ENCODE results near the gene NOX5.

Gene NOX5

GRCh38 chr15:69096626-69097025 lies 82.1 kb downstream of the NOX5 start:
- 100% methylated on average over 1 of the region's 2 CpGs for WGBS
- Histone ChIP-seq H3K4me2 (ENCODE audit: low read length, poor library complexity, severe bottlenecking) (no peak overlapping the region), H3K18ac (ENCODE audit: low read depth in 1 of 2, low read length in 2 of 2) (no peak overlapping the region), H4K91ac (ENCODE audit: low read length) (no peak overlapping the region), H4K8ac (ENCODE audit: low read length) (no peak overlapping the region), H2BK5ac (ENCODE audit: low read depth, low read length, poor library complexity, severe bottlenecking) (no peak overlapping the region), H3K4me3 (ENCODE audit: insufficient read depth in 1 of 2, low read depth in 1 of 2, low read length in 2 of 2) (no peak overlapping the region), H2BK120ac (ENCODE audit: low read depth, low read length) (no peak overlapping the region), H3K9ac (ENCODE audit: low read length) (no peak overlapping the region), H3K79me1 (replicated peaks; ENCODE audit: low read length, poor library complexity, severe bottlenecking) (no peaks in the 10 kb centered on the region), H3K4me1 (ENCODE audit: control insufficient read depth, insufficient read depth, low read depth, low read length) (peaks cover 5% of the 10 kb centered on the region), H3K23ac (ENCODE audit: low read length in 2 of 2) (no peak overlapping the region), H3K4ac (ENCODE audit: low read depth in 1 of 2, low read length in 2 of 2) (no peak overlapping the region), H3K14ac (ENCODE audit: low read length in 2 of 2) (no peak overlapping the region), H2AK5ac (ENCODE audit: low read length, severe bottlenecking) (no peak overlapping the region), H2BK12ac (ENCODE audit: low read length in 2 of 2) (no peak overlapping the region), H2BK15ac (ENCODE audit: low read depth, poor library complexity, severe bottlenecking) (no peak overlapping the region), H2AFZ (ENCODE audit: low read depth, low read length) (no peak overlapping the region), H3K27me3 (ENCODE audit: control insufficient read depth in 1 of 2, insufficient read depth in 1 of 2, low read length in 2 of 2) (peaks cover 27 to 42% of the 10 kb centered on the region in 2 experiments), H3K36me3 (ENCODE audit: control insufficient read depth in 1 of 2, insufficient read depth in 2 of 2, low read depth in 1 of 2, low read length in 2 of 2) (no peaks in the 10 kb centered on the region), H3K27ac (ENCODE audit: low read length, poor library complexity, severe bottlenecking) (no peak overlapping the region), H3K9me3 (ENCODE audit: control insufficient read depth, low read length) (no peaks in the 10 kb centered on the region)
- no peak for DNase-seq

- Histone ChIP-seq H2BK15ac (ENCODE audit: low read depth, poor library complexity, severe bottlenecking) (no peak overlapping the region), H3K18ac (ENCODE audit: low read depth in 1 of 2, low read length in 2 of 2) (no peak overlapping the region), H2BK120ac (ENCODE audit: low read depth, low read length) (no peak overlapping the region), H3K27me3 (ENCODE audit: control insufficient read depth in 1 of 2, insufficient read depth in 1 of 2, low read length in 2 of 2) (peaks cover 37 to 56% of the 10 kb centered on the region in 2 experiments), H3K9ac (ENCODE audit: low read length) (no peak overlapping the region), H3K36me3 (ENCODE audit: control insufficient read depth in 1 of 2, insufficient read depth in 2 of 2, low read depth in 1 of 2, low read length in 2 of 2) (no peaks in the 10 kb centered on the region), H2AFZ (ENCODE audit: low read depth, low read length) (no peak overlapping the region), H3K4me1 (ENCODE audit: control insufficient read depth, insufficient read depth, low read depth, low read length) (peaks cover 2% of the 10 kb centered on the region), H3K4me3 (ENCODE audit: insufficient read depth in 1 of 2, low read depth in 1 of 2, low read length in 2 of 2) (no peak overlapping the region), H3K27ac (ENCODE audit: low read length, poor library complexity, severe bottlenecking) (no peak overlapping the region), H3K14ac (ENCODE audit: low read length in 2 of 2) (no peak overlapping the region), H2BK5ac (ENCODE audit: low read depth, low read length, poor library complexity, severe bottlenecking) (no peak overlapping the region), H2BK12ac (ENCODE audit: low read length in 2 of 2) (no peak overlapping the region), H2AK5ac (ENCODE audit: low read length, severe bottlenecking) (no peak overlapping the region), H4K8ac (ENCODE audit: low read length) (no peak overlapping the region), H4K91ac (ENCODE audit: low read length) (no peak overlapping the region), H3K4ac (ENCODE audit: low read depth in 1 of 2, low read length in 2 of 2) (no peak overlapping the region), H3K23ac (ENCODE audit: low read length in 2 of 2) (no peak overlapping the region), H3K4me2 (ENCODE audit: low read length, poor library complexity, severe bottlenecking) (no peak overlapping the region), H3K9me3 (ENCODE audit: control insufficient read depth, low read length) (no peaks in the 10 kb centered on the region), H3K79me1 (replicated peaks; ENCODE audit: low read length, poor library complexity, severe bottlenecking) (no peaks in the 10 kb centered on the region)
- 68% methylated on average over 5 of the region's 7 CpGs for WGBS
- no peak for DNase-seq
Observed at GRCh38 chr15:69098771-69099170, 84.3 kb downstream of the NOX5 start.

- no peak overlapping the region for H4K91ac ChIP-seq (ENCODE audit: low read length)
- peaks cover 2% of the 10 kb centered on the region for H3K4me1 ChIP-seq (ENCODE audit: control insufficient read depth, insufficient read depth, low read depth, low read length)
- H3K18ac ChIP-seq (ENCODE audit: low read depth in 1 of 2, low read length in 2 of 2): no peak overlapping the region
- no peak overlapping the region for H3K27ac ChIP-seq (ENCODE audit: low read length, poor library complexity, severe bottlenecking)
- H3K9me3 ChIP-seq (ENCODE audit: control insufficient read depth, low read length): no peaks in the 10 kb centered on the region
- peaks cover 44 to 63% of the 10 kb centered on the region in 2 experiments for H3K27me3 ChIP-seq (ENCODE audit: control insufficient read depth in 1 of 2, insufficient read depth in 1 of 2, low read length in 2 of 2)
- DNase-seq: no peak
- no peak overlapping the region for H3K4ac ChIP-seq (ENCODE audit: low read depth in 1 of 2, low read length in 2 of 2)
- no peak overlapping the region for H2AK5ac ChIP-seq (ENCODE audit: low read length, severe bottlenecking)
- H2BK120ac ChIP-seq (ENCODE audit: low read depth, low read length): no peak overlapping the region
- no peak overlapping the region for H3K23ac ChIP-seq (ENCODE audit: low read length in 2 of 2)
- no peak overlapping the region for H3K4me3 ChIP-seq (ENCODE audit: insufficient read depth in 1 of 2, low read depth in 1 of 2, low read length in 2 of 2)
- H3K4me2 ChIP-seq (ENCODE audit: low read length, poor library complexity, severe bottlenecking): no peak overlapping the region
- H3K9ac ChIP-seq (ENCODE audit: low read length): no peak overlapping the region
- no peaks in the 10 kb centered on the region for H3K36me3 ChIP-seq (ENCODE audit: control insufficient read depth in 1 of 2, insufficient read depth in 2 of 2, low read depth in 1 of 2, low read length in 2 of 2)
- H2BK15ac ChIP-seq (ENCODE audit: low read depth, poor library complexity, severe bottlenecking): no peak overlapping the region
- H3K79me1 ChIP-seq (replicated peaks; ENCODE audit: low read length, poor library complexity, severe bottlenecking): no peaks in the 10 kb centered on the region
- H2AFZ ChIP-seq (ENCODE audit: low read depth, low read length): no peak overlapping the region
- 80% methylated on average over 5 of the region's 5 CpGs for WGBS
- no peak overlapping the region for H2BK5ac ChIP-seq (ENCODE audit: low read depth, low read length, poor library complexity, severe bottlenecking)
- H2BK12ac ChIP-seq (ENCODE audit: low read length in 2 of 2): no peak overlapping the region
- H4K8ac ChIP-seq (ENCODE audit: low read length): no peak overlapping the region
- H3K14ac ChIP-seq (ENCODE audit: low read length in 2 of 2): no peak overlapping the region
Observed at GRCh38 chr15:69099941-69100340, 85.4 kb downstream of the NOX5 start.

GRCh38 chr15:69100821-69101220 lies 86.3 kb downstream of the NOX5 start:
- Histone ChIP-seq H4K91ac (ENCODE audit: low read length) (no peak overlapping the region), H2BK5ac (ENCODE audit: low read depth, low read length, poor library complexity, severe bottlenecking) (no peak overlapping the region), H3K36me3 (ENCODE audit: control insufficient read depth in 1 of 2, insufficient read depth in 2 of 2, low read depth in 1 of 2, low read length in 2 of 2) (no peaks in the 10 kb centered on the region), H3K79me1 (replicated peaks; ENCODE audit: low read length, poor library complexity, severe bottlenecking) (no peaks in the 10 kb centered on the region), H3K4me1 (ENCODE audit: control insufficient read depth, insufficient read depth, low read depth, low read length) (peaks cover 2% of the 10 kb centered on the region), H3K27ac (ENCODE audit: low read length, poor library complexity, severe bottlenecking) (no peak overlapping the region), H2BK120ac (ENCODE audit: low read depth, low read length) (no peak overlapping the region), H3K4ac (ENCODE audit: low read depth in 1 of 2, low read length in 2 of 2) (no peak overlapping the region), H3K9ac (ENCODE audit: low read length) (no peak overlapping the region), H3K14ac (ENCODE audit: low read length in 2 of 2) (no peak overlapping the region), H3K27me3 (ENCODE audit: control insufficient read depth in 1 of 2, insufficient read depth in 1 of 2, low read length in 2 of 2) (peaks cover 38 to 58% of the 10 kb centered on the region in 2 experiments), H3K4me2 (ENCODE audit: low read length, poor library complexity, severe bottlenecking) (no peak overlapping the region), H2BK15ac (ENCODE audit: low read depth, poor library complexity, severe bottlenecking) (no peak overlapping the region), H4K8ac (ENCODE audit: low read length) (no peak overlapping the region), H3K18ac (ENCODE audit: low read depth in 1 of 2, low read length in 2 of 2) (no peak overlapping the region), H3K4me3 (ENCODE audit: insufficient read depth in 1 of 2, low read depth in 1 of 2, low read length in 2 of 2) (no peak overlapping the region), H3K9me3 (ENCODE audit: control insufficient read depth, low read length) (no peaks in the 10 kb centered on the region), H2AFZ (ENCODE audit: low read depth, low read length) (no peak overlapping the region), H3K23ac (ENCODE audit: low read length in 2 of 2) (no peak overlapping the region), H2BK12ac (ENCODE audit: low read length in 2 of 2) (no peak overlapping the region), H2AK5ac (ENCODE audit: low read length, severe bottlenecking) (no peak overlapping the region)
- DNase-seq: no peak
- 72% methylated on average over 2 of the region's 2 CpGs for WGBS

Data from mesenchymal stem cell (in vitro differentiated cells and primary cell).